GM10248 (cell line): ENCODE data around the gene PIGB.

Source experiments
- CTCF ChIA-PET: fragments of 300-600 bp; sonication (Branson Sonifier 250); formaldehyde crosslinking; extraction: SDS; loops from one replicate; lab custom pipeline; 2021; ENCODE audit warnings: antibody characterized with exemption; lab: Yijun Ruan, JAX
- POLR2A ChIA-PET: fragments of 350-650 bp; sonication (Branson Sonifier 250); formaldehyde crosslinking; extraction: SDS; loops from one replicate; lab custom pipeline; 2020; ENCODE audit warnings: antibody characterized with exemption; lab: Yijun Ruan, JAX
- DNase-seq: peaks from one replicate; pipeline ENCODE4 v3.0.0; 2012; ENCODE audit errors: extremely low spot score
- TF ChIP-seq, protein P1 (sequence below): IDR thresholded peaks from 2 replicates; pipeline ENCODE4 v1.5.1; 2012; ENCODE audit warnings: mild to moderate bottlenecking, low read depth; ENCODE audit errors: extremely low read depth, missing control alignments, control extremely low read depth

PIGB gene

DNA sequence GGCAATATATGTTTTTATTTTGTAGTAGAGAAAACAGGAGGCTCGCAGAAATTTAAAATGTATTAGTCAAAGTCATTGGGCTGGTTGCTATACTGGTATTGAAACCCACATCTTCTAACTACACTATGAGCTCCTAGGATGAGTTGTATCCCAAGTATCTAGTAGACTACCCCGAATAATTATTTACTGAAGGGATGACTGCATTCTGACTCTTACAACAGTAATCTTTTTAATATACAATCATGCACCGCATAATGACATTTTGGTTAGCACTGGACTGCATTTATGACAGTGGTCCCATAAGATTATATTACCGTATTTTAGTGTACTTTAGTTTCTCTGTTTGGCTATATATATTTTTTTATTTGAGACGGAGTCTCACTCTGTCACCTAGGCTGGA lies 15.3 kb downstream of the PIGB start:
- POLR2A ChIA-PET: no interaction called here
- CTCF ChIA-PET: interaction anchor here (1.4 to 2.2 kb wide), 2 partner anchors 10 to 30 kb away, joined by 6 to 8 read pairs; no protein-coding TSS in a partner anchor
- TF ChIP-seq, protein P1, sequence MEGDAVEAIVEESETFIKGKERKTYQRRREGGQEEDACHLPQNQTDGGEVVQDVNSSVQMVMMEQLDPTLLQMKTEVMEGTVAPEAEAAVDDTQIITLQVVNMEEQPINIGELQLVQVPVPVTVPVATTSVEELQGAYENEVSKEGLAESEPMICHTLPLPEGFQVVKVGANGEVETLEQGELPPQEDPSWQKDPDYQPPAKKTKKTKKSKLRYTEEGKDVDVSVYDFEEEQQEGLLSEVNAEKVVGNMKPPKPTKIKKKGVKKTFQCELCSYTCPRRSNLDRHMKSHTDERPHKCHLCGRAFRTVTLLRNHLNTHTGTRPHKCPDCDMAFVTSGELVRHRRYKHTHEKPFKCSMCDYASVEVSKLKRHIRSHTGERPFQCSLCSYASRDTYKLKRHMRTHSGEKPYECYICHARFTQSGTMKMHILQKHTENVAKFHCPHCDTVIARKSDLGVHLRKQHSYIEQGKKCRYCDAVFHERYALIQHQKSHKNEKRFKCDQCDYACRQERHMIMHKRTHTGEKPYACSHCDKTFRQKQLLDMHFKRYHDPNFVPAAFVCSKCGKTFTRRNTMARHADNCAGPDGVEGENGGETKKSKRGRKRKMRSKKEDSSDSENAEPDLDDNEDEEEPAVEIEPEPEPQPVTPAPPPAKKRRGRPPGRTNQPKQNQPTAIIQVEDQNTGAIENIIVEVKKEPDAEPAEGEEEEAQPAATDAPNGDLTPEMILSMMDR: no peak
- no peak for DNase-seq

DNA sequence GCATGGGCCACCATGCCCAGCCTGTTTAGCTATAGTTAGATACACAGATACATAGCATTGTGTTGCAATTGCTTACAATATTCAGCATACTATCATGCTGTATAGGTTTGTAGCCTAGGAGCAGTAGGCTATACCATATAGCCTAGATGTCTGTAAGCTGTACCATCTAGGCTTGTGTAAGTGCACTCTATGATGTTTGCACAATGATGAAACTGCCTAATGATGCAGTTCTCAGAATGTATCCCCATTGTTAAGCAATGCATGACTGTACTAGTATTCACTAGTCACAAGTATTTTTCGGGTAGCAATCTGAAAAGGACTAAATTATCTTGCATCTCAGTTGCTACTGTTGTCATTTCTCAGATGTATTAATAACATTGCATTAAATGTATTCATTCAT lies 16.0 kb downstream of the PIGB start:
- no peak for DNase-seq
- POLR2A ChIA-PET: no interaction called here
- CTCF ChIA-PET: interaction anchor here (1.0 to 2.2 kb wide), 2 partner anchors 8 to 10 kb away, joined by 3 to 8 read pairs; no protein-coding TSS in a partner anchor
- TF ChIP-seq, protein P1: no peak

DNA sequence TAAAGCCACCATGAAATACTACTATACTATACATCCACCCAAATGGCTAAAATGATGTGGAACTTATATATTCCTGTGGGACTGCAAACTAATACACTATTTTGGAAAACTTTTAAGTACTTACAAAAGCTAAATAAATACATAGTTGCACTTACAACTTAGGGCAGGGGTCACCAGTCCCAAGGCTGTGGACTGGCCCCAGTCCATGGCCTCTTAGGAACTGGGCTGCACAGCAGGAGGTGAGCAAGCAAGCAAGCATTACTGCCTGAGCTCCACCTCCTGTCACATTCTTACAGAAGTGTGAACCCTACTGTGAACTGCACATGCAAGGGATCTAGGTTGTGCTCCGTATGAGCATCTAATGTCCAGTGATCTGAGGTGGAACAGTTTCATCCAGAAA lies 18.1 kb downstream of the PIGB start:
- CTCF ChIA-PET: interaction anchor here (1.4 to 4.1 kb wide), 4 partner anchors 8 to 81 kb away, joined by 3 to 13 read pairs (median 3); no protein-coding TSS in a partner anchor
- TF ChIP-seq, protein P1: no peak
- no peak for DNase-seq
- POLR2A ChIA-PET: no interaction called here

DNA sequence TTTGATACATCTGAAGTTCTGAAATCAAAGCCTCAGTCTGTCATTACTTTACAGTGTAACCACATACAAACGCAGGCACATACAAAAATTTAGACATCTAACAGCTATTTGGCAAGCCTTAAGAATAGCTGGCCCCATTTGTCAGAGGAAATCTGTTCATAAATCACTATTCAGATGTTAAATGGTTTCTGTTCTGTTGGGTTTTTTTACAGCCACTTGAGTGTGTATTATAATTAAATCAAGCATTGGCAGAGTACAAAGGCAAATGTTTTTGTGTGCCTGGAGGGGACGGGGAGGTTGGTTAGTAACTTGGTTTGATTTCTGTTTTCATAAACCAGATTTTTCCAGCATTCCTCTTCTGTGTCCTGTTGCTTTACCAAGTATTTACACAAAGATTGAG lies 24.1 kb downstream of the PIGB start:
- DNase-seq: no peak
- TF ChIP-seq, protein P1: no peak
- CTCF ChIA-PET: no interaction called here
- POLR2A ChIA-PET: no interaction called here

DNA sequence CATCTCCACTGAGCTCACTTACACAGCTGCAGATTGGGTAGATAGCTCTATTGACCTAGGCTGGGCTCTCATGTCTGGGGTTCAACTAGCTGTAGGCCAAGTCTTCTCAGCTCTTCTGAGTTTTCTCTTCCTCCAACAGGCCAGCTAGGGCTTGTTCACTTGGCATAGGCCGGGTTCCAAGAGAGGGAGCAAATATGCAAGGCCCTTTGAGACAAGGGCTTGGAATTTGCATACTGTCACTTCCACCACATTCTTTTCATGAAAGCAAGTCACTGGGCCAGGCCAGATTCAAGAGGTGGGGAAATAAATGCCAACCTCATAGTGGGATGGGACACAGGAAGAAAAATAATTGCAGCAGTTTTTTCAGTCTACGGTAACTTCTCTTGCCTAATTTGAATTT lies 25.2 kb downstream of the PIGB start:
- ChIA-PET POLR2A (no interaction called here), CTCF (interaction anchor here (0.9 to 2.1 kb wide), 2 partner anchors 10 to 13 kb away, joined by 3 to 8 read pairs; no protein-coding TSS in a partner anchor)
- TF ChIP-seq, protein P1: no peak
- DNase-seq: no peak

DNA sequence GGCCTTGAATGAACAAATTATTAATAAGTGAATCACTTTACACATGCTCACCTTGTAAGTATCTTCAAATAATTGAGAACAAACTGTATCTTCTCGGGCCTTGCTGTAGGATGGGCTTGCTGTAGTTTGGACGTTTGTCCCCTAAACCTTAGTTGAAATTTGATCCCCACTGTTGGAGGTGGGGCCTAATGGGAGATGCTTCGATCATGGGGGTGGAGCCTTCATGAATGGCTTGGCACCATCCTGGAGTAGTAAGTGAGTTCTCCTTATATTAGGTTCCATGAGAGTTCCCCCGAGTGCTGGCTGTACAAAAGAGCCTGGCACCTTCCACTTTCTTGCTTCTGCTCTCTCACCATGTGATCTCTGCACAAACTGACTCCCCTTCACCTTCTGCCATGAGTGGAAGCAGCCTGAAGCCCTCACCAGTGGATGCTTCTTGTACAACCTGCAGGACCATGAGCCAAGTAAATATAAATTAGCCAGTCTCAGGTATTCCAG lies 29.3 kb downstream of the PIGB start:
- POLR2A ChIA-PET: no interaction called here
- CTCF ChIA-PET: interaction anchor here (2.1 kb wide), 1 partner anchor 10 kb away, joined by 7 read pairs; no protein-coding TSS in a partner anchor
- TF ChIP-seq, protein P1: no peak
- no peak for DNase-seq
